Prostate gland (tissue), 2 donors: ENCODE measurements around the gene CSF1R.

Experiments
- POLR2A ChIP-seq: fragments of 450-650 bp; IDR thresholded peaks from one replicate; pipeline ENCODE4 v1.6.1; 2016; ENCODE audit warnings: antibody characterized with exemption, mild to moderate bottlenecking
- POLR2AphosphoS5 ChIP-seq: sonication (generic); formaldehyde crosslinking; IDR thresholded peaks from one replicate; pipeline ENCODE4 v1.6.1; 2017; ENCODE audit warnings: antibody characterized with exemption
- TF ChIP-seq, protein P1 (sequence below), 4 experiments: fragments of 200-600 bp in 2 of 4; fragments of 450-650 bp in 2 of 4; sonication (generic) in 2 of 4; IDR thresholded peaks; 1 replicate in 3 of 4; 2 replicates in 1 of 4; pipeline ENCODE4 v1.5.1; 2016 to 2019; ENCODE audit warnings: antibody characterized with exemption in 4 of 4, mild to moderate bottlenecking in 2 of 4, moderate library complexity in 2 of 4

DNA sequence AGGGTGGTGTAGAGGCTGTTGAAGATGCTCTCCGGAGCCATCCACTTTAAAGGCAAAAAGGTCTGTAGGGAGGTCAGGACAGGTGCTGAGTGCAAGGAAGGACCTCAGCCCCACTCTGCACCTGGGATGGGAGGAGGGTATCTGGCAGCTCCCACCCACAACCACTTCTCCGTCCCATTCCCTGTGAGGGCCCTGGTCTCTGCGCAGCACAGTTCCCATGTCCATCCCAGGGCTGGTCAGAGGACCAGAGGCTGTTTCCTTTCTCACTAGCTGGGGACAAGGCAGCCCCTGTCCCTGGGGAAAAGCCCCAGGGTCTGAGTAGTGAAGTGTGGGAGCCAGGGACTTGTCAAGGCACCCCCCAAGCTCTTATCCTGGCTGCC is 33.7 kb upstream of the CSF1R start:
- TF ChIP-seq, protein P1, sequence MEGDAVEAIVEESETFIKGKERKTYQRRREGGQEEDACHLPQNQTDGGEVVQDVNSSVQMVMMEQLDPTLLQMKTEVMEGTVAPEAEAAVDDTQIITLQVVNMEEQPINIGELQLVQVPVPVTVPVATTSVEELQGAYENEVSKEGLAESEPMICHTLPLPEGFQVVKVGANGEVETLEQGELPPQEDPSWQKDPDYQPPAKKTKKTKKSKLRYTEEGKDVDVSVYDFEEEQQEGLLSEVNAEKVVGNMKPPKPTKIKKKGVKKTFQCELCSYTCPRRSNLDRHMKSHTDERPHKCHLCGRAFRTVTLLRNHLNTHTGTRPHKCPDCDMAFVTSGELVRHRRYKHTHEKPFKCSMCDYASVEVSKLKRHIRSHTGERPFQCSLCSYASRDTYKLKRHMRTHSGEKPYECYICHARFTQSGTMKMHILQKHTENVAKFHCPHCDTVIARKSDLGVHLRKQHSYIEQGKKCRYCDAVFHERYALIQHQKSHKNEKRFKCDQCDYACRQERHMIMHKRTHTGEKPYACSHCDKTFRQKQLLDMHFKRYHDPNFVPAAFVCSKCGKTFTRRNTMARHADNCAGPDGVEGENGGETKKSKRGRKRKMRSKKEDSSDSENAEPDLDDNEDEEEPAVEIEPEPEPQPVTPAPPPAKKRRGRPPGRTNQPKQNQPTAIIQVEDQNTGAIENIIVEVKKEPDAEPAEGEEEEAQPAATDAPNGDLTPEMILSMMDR (IDR thresholded peaks at IDR 0.05): no peak
- TF ChIP-seq POLR2A: no peak
- TF ChIP-seq POLR2AphosphoS5: no peak
